ENCODE measurements around the gene MFSD1. TPM values are rescaled to one million over a fixed set of nuclear protein-coding genes. Genes with fewer than 3 reads are reported as not detected.

The MFSD1 gene
- total and polyA plus RNA-seq, 7 donors: 25.2 to 58.5 (median 54.1) TPM

DNA sequence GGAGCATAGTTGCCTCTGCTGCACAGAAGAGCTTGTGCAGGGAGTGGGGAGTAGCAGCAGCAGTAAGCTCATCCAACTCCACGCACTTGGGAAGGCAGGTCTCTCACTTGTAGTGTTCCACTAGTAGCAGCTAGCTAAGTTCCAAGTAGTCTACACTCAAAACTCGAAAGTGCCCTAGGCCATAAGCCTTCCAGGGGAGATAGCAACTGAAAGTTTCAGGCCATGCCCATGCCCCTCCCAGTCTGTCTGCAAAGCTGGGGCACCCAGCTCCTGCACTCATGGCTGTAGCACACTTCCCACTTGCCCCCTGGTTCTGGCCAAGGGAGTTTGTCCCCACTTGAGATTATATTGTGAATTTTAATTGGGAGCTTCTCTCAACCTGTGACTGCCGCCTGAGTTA lies 57.5 kb downstream of the MFSD1 start:
- no peak for DNase-seq
- no peaks in the 10 kb centered on the region for H3K4me1 ChIP-seq
- no peaks in the 10 kb centered on the region for H3K36me3 ChIP-seq
- intact Hi-C loops (cut with DNase I): no loop called here
- no peaks in the 10 kb centered on the region for H3K9me3 ChIP-seq
- TF ChIP-seq POLR2A (IDR thresholded peaks at IDR 0.05): no peak
- TF ChIP-seq POLR2AphosphoS5 (IDR thresholded peaks at IDR 0.05): no peak
- no peak for TF ChIP-seq EP300 (IDR thresholded peaks at IDR 0.05)
- TF ChIP-seq, protein P1, sequence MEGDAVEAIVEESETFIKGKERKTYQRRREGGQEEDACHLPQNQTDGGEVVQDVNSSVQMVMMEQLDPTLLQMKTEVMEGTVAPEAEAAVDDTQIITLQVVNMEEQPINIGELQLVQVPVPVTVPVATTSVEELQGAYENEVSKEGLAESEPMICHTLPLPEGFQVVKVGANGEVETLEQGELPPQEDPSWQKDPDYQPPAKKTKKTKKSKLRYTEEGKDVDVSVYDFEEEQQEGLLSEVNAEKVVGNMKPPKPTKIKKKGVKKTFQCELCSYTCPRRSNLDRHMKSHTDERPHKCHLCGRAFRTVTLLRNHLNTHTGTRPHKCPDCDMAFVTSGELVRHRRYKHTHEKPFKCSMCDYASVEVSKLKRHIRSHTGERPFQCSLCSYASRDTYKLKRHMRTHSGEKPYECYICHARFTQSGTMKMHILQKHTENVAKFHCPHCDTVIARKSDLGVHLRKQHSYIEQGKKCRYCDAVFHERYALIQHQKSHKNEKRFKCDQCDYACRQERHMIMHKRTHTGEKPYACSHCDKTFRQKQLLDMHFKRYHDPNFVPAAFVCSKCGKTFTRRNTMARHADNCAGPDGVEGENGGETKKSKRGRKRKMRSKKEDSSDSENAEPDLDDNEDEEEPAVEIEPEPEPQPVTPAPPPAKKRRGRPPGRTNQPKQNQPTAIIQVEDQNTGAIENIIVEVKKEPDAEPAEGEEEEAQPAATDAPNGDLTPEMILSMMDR (IDR thresholded peaks at IDR 0.05): no peak
- WGBS, 2 donors: 89 to 92% methylated on average over 3 of the region's 3 CpGs
- no peak overlapping the region for H3K27ac ChIP-seq
- H3K27me3 ChIP-seq: no peaks in the 10 kb centered on the region
- H3K4me3 ChIP-seq: no peak overlapping the region

DNA sequence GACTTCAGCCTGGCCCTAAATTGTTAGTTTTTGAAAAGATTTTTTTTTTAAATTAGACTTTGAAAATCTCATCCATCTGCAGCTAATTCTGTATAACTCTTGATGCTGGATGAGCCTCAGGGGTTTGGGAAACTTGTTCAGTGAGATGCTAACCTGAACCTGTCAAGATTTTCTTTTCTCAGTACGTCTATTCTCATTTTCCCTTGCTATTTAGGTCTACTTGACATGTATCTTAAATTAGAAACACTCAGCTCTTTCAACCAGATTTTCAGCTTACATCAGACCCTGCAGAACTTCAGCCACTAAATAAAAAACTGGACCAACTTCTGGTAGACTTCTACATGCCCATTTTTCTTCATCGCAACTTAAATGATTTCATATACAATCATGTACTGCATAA lies 61.4 kb downstream of the MFSD1 start:
- Histone ChIP-seq H3K27me3 (no peaks in the 10 kb centered on the region), H3K36me3 (no peaks in the 10 kb centered on the region), H3K27ac (no peak overlapping the region), H3K4me3 (no peak overlapping the region), H3K9me3 (no peaks in the 10 kb centered on the region), H3K4me1 (no peaks in the 10 kb centered on the region)
- no peak for TF ChIP-seq POLR2AphosphoS5 (IDR thresholded peaks at IDR 0.05)
- TF ChIP-seq, protein P1 (IDR thresholded peaks at IDR 0.05): no peak
- 88 to 93% methylated on average over 2 of the region's 2 CpGs for WGBS, 2 donors
- DNase-seq: no peak
- intact Hi-C loops (cut with DNase I): no loop called here

DNA sequence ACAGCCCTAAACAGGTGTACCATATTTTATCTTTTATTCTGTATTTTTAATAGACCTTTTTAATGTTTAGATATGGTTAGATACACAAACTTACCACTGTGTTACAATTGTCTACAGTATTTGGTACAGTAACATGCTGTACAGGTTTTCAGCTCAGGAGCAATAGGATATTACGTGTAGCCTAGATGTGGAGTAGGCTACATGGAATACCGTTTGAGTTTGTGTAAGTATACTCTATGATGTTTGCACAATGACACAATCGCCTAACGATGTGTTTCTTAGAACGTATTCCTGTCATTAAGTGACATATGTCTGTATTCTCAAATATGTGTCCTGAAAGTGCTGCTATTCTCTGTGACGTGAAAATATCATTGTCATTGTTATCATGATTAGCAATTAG lies 62.6 kb downstream of the MFSD1 start:
- WGBS, 2 donors: 38 to 80% methylated on average over 6 of the region's 6 CpGs
- no peaks in the 10 kb centered on the region for H3K4me1 ChIP-seq
- H3K9me3 ChIP-seq: peaks cover 0 to 2% (median 0%) of the 10 kb centered on the region in 4 donors
- H3K4me3 ChIP-seq: no peak overlapping the region
- no peak overlapping the region for H3K27ac ChIP-seq
- H3K27me3 ChIP-seq: no peaks in the 10 kb centered on the region
- DNase-seq: no peak
- intact Hi-C loops (cut with DNase I): no loop called here
- TF ChIP-seq, protein P1 (IDR thresholded peaks at IDR 0.05): no peak
- TF ChIP-seq EP300 (IDR thresholded peaks at IDR 0.05): no peak
- TF ChIP-seq POLR2AphosphoS5 (IDR thresholded peaks at IDR 0.05): no peak
- no peak for TF ChIP-seq POLR2A (IDR thresholded peaks at IDR 0.05)
- H3K36me3 ChIP-seq: peaks cover 0 to 6% (median 1%) of the 10 kb centered on the region in 4 donors

DNA sequence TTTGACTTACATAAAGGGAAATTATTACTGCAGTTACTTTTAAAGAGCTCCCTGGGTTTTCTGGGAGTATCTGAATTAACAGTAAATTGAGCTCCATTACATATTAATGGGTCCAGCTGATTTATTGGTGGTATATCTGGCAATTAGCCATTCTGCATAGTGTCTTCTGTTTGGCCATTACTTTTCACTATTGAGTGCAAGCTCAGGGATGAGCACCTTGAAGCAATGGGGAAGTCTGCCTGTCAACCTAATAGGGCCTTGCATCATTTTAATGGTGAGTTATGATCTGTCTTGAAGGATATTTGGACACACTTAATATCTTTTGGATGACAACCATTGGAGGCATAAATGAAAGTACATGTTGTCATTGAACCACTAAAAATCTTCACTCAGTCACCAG lies 73.8 kb downstream of the MFSD1 start:
- H3K36me3 ChIP-seq: no peaks in the 10 kb centered on the region
- H3K27me3 ChIP-seq: no peaks in the 10 kb centered on the region
- H3K9me3 ChIP-seq: no peaks in the 10 kb centered on the region
- DNase-seq: no peak
- H3K4me3 ChIP-seq: no peak overlapping the region
- H3K4me1 ChIP-seq: no peaks in the 10 kb centered on the region
- no peak overlapping the region for H3K27ac ChIP-seq
- intact Hi-C loops (cut with DNase I): no loop called here
- no peak for TF ChIP-seq EP300 (IDR thresholded peaks at IDR 0.05)
- TF ChIP-seq, protein P1 (IDR thresholded peaks at IDR 0.05): no peak

Other genes with a start within 250 kb of the MFSD1 start
- gene MLF1, start 230.9 kb upstream of the MFSD1 start, total RNA-seq: 10 to 100 TPM in 2 of 4 donors, 1 to 10 TPM in 2; 5.0 to 11.8 (median 10.1) TPM
- 10 to 100 TPM in 1 of 3 donors, 1 to 10 TPM in 2; 3.0 to 14.1 (median 3.8) TPM for gene MLF1, start 230.9 kb upstream of the MFSD1 start, polyA plus RNA-seq
- gene GFM1, start 157.5 kb upstream of the MFSD1 start, total RNA-seq: 10 to 100 TPM; 32.7 to 56.2 (median 42.7) TPM
- 10 to 100 TPM; 10.2 to 23.0 (median 16.8) TPM for gene GFM1, start 157.5 kb upstream of the MFSD1 start, polyA plus RNA-seq
- 10 to 100 TPM in 1 of 4 donors, 1 to 10 TPM in 3; 8.6 to 13.2 (median 9.0) TPM for gene LXN, start 129.4 kb upstream of the MFSD1 start, total RNA-seq
- 10 to 100 TPM; 32.7 to 97.3 (median 74.5) TPM for gene LXN, start 129.4 kb upstream of the MFSD1 start, polyA plus RNA-seq
- gene RARRES1, start 69.6 kb upstream of the MFSD1 start, total RNA-seq: 100 to 1,000 TPM in 1 of 4 donors, 10 to 100 TPM in 2, 1 to 10 TPM in 1; 6.4 to 208 (median 26.8) TPM
- 10 to 100 TPM; 10.2 to 39.3 (median 14.6) TPM for gene RARRES1, start 69.6 kb upstream of the MFSD1 start, polyA plus RNA-seq